HG02938 (cell line): ENCODE measurements around the gene SPTB.
A peak's percentile ranks its signal among the peaks of the same experiment; 100 is the strongest.

ENCODE experiments used
- ATAC-seq: cut with Tn5 transposase; IDR thresholded peaks from one replicate; pipeline ENCODE4 v1.9.1; 2021; ENCODE audit warnings: mild to moderate bottlenecking, moderate library complexity; ENCODE audit not compliant: unreplicated experiment

The SPTB gene

GRCh38 chr14:64769096-64770020, 110.3 kb downstream of the SPTB start:
- no peak for ATAC-seq

GRCh38 chr14:64768401-64769095, 111.2 kb downstream of the SPTB start:
- no peak for ATAC-seq

GRCh38 chr14:64767215-64767964, 112.3 kb downstream of the SPTB start:
- ATAC-seq: no peak

GRCh38 chr14:64766430-64767151, 113.1 kb downstream of the SPTB start:
- ATAC-seq: no peak

- no peak for ATAC-seq
Measured at GRCh38 chr14:64765740-64766302, 113.9 kb downstream of the SPTB start.

- ATAC-seq: peak; percentile 45
Measured at GRCh38 chr14:64764641-64765520, 114.8 kb downstream of the SPTB start.

GRCh38 chr14:64763801-64764621, 115.7 kb downstream of the SPTB start:
- ATAC-seq: no peak

- no peak for ATAC-seq
Measured at GRCh38 chr14:64763085-64763782, 116.5 kb downstream of the SPTB start.

- ATAC-seq: no peak
Measured at GRCh38 chr14:64762044-64763034, 117.4 kb downstream of the SPTB start.

GRCh38 chr14:64761441-64762043, 118.2 kb downstream of the SPTB start:
- ATAC-seq: no peak

- ATAC-seq: no peak
Measured at GRCh38 chr14:64760916-64761315, 118.8 kb downstream of the SPTB start.

- no peak for ATAC-seq
Measured at GRCh38 chr14:64760146-64760755, 119.5 kb downstream of the SPTB start.

GRCh38 chr14:64759555-64759938, 120.2 kb downstream of the SPTB start:
- no peak for ATAC-seq

- ATAC-seq: no peak
Measured at GRCh38 chr14:64758691-64759554, 120.8 kb downstream of the SPTB start.

GRCh38 chr14:64758025-64758521, 121.6 kb downstream of the SPTB start:
- ATAC-seq: no peak
